Measurements from ENCODE around the gene NOP58. TPM values are rescaled to one million over a fixed set of nuclear protein-coding genes. Genes with fewer than 3 reads are reported as not detected.
"Not testable (repeated sequence)": the region's sequence is repeated elsewhere in the genome, so short reads cannot be mapped to it uniquely, and the experiment has no call there.

NOP58 gene, protein sequence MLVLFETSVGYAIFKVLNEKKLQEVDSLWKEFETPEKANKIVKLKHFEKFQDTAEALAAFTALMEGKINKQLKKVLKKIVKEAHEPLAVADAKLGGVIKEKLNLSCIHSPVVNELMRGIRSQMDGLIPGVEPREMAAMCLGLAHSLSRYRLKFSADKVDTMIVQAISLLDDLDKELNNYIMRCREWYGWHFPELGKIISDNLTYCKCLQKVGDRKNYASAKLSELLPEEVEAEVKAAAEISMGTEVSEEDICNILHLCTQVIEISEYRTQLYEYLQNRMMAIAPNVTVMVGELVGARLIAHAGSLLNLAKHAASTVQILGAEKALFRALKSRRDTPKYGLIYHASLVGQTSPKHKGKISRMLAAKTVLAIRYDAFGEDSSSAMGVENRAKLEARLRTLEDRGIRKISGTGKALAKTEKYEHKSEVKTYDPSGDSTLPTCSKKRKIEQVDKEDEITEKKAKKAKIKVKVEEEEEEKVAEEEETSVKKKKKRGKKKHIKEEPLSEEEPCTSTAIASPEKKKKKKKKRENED
- 100 to 1,000 TPM in 4 of 5 donors, 10 to 100 TPM in 1; 91.6 to 120 (median 112) TPM for polyA plus RNA-seq (ENCODE audit: insufficient read depth in 1 of 5, insufficient read length in 5 of 5, low replicate concordance in 1 of 5)
- long read RNA-seq, donor 1, transcript NOP58-206 (4 exons, 599 nt): major isoform, 12 of 92 reads
- long read RNA-seq, donor 1, transcript NOP58-201 (15 exons, 2,046 nt): minor isoform, 7 of 92 reads
- long read RNA-seq, donor 1, partial matches to known transcripts: 70 of 92 reads
- long read RNA-seq, donor 1, other reads (novel, unspliced or antisense): 0 of 92 reads
- long read RNA-seq, donor 2, partial matches to known transcripts: 17 of 25 reads
- long read RNA-seq, donor 2, other reads (novel, unspliced or antisense): 0 of 25 reads
- long read RNA-seq, donor 3, transcript NOP58-206 (4 exons, 599 nt): major isoform, 19 of 74 reads
- long read RNA-seq, donor 3, partial matches to known transcripts: 49 of 74 reads
- long read RNA-seq, donor 3, other reads (novel, unspliced or antisense): 0 of 74 reads
- long read RNA-seq, donor 4, transcript NOP58-206 (4 exons, 599 nt): major isoform, 8 of 43 reads
- long read RNA-seq, donor 4, partial matches to known transcripts: 30 of 43 reads
- long read RNA-seq, donor 4, other reads (novel, unspliced or antisense): 0 of 43 reads
- long read RNA-seq, donor 5, transcript NOP58-206 (4 exons, 599 nt): major isoform, 15 of 66 reads
- long read RNA-seq, donor 5, transcript NOP58-201 (15 exons, 2,046 nt): minor isoform, 8 of 66 reads
- long read RNA-seq, donor 5, partial matches to known transcripts: 41 of 66 reads
- long read RNA-seq, donor 5, other reads (novel, unspliced or antisense): 0 of 66 reads
- long read RNA-seq, donor 6, transcript NOP58-206 (4 exons, 599 nt): major isoform, 21 of 94 reads
- long read RNA-seq, donor 6, partial matches to known transcripts: 65 of 94 reads
- long read RNA-seq, donor 6, other reads (novel, unspliced or antisense): 0 of 94 reads
- long read RNA-seq, donor 7, transcript NOP58-201 (15 exons, 2,046 nt): minor isoform, 14 of 58 reads
- long read RNA-seq, donor 7, transcript NOP58-206 (4 exons, 599 nt): major isoform, 16 of 58 reads
- long read RNA-seq, donor 7, partial matches to known transcripts: 26 of 58 reads
- long read RNA-seq, donor 7, other reads (novel, unspliced or antisense): 0 of 58 reads
- long read RNA-seq, donor 8, transcript NOP58-206 (4 exons, 599 nt): major isoform, 5 of 10 reads
- long read RNA-seq, donor 8, partial matches to known transcripts: 0 of 10 reads
- long read RNA-seq, donor 8, other reads (novel, unspliced or antisense): 0 of 10 reads

DNA sequence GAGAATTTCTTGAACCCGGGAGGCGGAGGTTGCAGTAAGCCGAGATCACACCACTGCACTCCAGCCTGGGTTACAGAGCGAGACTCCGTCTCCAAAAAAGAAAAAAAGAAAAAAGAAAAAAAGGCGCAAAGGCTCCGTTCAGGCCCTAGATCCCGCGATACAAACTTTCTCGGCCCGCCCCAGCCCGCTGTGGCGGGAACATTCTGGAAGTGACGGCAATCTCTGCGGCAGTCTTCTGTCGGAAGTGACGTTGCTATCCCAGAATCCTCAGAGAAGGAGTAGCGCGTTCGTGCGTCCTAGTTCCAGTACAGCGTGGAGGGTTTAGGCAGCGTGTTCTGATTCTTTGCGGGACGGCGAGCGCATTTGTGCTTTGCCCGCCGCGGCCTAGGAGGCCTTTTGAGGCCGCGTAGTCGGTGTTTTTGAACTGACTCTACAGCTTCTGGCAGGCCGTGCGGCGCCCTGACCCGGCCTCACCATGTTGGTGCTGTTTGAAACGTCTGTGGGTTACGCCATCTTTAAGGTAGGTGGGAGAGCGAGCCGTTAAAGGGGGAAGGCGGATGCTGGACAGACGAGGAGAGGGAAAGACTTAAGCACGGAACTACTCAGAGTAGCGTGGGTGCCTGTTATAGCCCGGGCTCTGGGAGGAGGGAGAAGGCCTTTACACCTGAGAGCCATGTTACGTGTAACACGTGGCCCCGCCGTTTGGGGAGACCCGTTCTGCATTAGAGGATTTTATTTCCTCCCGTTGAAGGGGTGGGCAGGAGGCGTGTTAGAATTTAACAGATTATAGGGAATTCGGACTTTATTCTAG is at the start of gene NOP58:
TSS of gene NOP58 (plus strand) at position 297 of the 811 bp plus-strand sequence. CDS start at position 476, 179 bp downstream.
- DNase-seq: peak; percentile 94 to 96

DNA sequence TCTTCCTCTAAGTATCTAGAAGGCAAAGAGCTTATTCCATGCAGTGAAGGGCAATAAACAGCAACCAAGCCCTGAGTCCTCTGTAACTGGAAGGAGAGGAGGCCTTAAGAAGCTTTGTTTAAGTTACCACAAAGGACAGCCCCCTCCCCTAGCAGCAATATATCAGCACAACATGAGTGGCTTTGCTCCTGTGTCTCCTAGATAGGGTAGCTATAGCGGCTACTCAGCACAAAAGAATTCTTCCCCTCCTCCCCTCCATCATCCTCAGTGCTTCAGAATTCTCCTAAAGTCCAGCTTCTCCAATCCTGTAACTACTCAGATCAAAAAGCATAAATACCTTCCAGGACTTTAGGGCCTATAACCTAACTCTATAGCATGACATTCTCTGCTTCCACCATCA is 43.7 kb upstream of the NOP58 start:
- no peak for DNase-seq

DNA sequence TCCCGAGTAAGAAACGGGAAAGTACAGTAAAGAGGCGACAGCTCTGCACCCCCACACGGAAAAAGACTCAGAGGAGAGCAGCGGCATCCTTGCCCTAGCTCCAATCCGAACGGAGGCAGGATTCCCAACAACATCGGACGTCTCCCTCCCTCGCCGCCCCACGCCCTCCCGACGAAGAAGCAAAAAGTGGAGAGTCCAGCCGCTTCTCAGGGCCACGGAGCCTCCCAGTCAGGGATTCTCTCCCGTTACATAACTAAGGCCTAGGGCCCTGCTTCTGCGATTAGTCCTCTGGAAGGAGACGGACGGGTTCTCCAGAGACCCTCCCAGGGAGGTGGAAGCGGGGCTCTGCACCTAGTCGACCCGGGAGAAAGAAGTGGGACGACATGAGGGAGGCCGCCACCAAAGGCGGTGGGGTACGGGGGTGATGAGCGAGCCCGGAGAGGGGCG is 27.8 kb upstream of the NOP58 start:
- peak; percentile 36 to 40 for DNase-seq

DNA sequence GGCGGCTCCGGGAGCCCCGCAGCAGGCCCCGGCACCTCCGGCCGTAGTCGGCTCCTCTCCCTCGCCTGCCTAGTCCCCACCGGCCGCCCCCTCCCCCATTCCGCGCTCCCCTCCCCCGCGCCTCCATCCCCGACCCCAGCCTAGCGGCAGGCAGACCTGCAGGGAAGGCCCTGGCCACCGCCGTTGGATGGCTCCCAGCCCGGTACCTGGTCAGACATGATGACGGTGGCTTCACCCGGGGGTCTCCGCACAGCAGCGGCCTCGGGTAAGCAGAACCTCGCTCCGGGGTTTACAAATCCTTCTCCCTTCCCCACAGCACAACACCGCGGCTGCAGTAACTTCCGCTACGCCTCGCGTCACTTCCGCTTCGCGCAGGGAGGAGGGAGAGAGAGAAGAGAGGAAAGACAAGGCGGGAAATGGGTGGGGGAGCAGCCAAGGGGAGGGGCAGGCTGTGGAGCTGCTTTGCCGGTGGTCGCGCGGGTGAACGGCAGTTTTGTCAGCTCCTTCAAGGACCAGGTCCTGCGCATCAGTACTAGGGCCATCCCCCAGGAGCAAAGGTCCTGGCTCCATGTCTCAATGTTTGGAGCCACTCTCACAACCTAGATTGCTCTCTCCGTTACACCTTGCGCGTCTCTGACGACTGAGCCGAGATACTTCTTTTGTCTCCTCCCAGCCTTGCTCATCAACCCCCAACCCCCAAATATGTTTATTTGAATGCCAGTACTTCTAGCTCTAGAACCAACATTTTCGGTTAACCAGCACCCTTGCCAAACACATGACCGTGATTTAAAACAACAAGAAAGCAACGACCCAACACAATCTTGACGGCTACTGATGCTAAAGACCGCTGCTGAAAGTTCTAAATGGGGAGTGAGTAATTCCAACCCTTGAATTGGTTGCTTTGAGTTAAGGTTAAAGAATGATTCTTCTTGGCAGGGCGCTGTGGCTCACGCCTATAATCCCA is 27.0 kb upstream of the NOP58 start, which contains the start of gene SUMO1:
TSS of gene SUMO1 (minus strand) at position 364 of the 964 bp plus-strand sequence. CDS start at position 218, 146 bp downstream.
- DNase-seq: peak; percentile 91 to 94

DNA sequence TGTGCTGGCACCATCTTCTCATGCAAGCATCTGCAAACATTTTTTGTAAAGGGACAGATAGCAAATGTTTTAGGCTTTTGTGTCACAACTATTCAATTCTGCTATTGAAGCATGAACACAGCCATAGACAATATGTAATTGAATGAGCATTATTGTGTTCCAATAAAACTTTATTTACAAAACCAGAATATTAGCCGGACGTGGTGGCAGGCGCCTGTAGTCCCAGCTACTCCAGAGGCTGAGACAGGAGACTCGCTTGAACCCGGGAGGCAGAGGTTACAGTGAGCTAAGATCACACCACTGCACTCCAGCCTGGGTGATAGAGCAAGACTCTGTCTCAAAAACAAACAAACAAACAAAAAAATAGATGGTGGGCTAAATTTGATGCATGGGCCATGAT is 17.9 kb upstream of the NOP58 start:
- DNase-seq: not testable (repeated sequence)

DNA sequence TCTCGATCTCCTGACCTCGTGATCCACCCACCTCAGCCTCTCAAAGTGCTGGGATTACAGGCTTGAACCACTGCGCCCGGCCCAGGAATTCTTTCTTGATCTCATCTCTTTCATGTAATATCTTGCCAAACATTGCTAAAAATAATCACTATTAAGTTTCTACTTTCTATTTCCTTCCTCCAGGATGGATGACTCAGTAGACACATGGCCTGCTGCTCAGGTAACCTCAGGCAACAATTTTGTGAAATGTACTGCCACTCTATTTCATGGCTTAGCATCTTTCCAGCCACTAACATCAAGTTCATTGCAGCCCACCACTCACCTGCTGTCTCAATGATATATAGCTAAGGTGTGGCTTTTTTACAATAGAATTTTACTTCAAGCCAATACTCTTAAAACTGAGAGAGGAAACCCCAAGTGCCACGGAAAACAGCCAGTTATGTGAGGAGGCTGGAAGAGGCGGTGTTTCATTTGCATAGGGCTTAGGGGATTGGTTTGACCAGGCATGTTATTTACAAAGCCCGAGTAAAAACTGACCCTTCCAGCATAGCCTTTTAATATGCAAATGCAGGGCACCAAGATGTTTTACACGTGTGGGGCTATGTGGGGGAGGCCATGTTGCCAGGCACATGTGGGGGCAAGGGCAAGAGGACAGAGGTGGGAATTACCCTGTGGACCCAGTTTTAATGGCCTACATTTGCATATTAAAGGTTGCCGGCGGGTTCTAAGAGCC is 15.9 kb upstream of the NOP58 start:
- DNase-seq: no peak

DNA sequence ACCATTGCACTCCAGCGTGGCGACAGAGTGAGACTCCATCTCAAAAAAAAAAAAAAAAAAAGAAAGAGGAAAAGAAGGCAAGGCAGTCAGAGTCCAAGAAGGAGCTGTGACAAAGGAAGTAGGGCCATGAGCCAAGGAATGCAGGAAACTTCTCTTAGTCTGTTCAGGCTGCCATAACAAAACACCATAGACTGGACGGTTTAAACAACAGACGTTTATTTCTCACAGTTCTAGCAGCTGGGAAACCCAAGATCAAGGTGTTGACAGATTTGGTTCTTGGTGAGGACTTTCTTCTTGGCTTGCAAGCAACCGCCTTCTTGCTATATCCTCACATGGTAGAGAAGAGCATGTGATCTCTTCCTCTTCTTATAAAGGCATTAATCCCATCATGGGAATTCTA is 14.1 kb upstream of the NOP58 start:
- DNase-seq: no peak

DNA sequence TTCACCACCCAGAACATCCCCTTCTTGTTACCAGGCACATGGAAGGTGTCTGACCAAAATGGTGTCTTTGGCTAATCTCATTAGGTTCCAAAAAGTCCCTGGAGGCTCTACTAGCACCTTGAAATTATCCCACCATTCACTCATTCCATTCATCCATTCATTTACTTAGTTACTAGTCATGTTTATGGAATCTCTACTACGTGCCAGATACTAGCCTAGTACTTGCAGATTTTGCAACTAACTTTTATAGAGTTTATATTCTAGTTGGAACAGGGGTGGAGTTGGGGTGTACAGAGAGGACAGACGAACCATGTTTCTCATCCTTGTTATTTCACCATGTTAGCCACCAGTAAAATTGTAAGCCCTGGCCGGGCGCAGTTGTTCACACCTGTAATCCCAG is 4.0 kb upstream of the NOP58 start:
- DNase-seq: no peak

DNA sequence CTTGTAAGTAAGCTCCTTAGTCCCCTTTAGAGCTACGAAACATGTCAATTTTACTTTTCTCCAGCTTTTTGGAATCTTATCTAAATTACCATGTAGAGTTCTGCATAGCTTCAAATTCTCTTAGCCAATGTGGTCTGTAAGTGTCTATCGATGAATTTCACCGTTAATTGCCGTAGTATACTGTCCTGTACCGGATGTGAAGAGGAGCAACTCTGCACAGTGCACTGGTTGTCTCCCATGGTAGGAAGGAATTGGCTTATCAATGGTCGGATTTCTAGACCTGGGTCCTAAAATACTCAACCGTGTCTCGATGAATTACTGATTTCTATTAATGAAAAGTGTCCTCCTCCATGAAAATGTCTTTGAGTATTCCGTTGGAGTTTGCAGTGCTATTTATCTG is 1.9 kb downstream of the NOP58 start:
- no peak for DNase-seq

DNA sequence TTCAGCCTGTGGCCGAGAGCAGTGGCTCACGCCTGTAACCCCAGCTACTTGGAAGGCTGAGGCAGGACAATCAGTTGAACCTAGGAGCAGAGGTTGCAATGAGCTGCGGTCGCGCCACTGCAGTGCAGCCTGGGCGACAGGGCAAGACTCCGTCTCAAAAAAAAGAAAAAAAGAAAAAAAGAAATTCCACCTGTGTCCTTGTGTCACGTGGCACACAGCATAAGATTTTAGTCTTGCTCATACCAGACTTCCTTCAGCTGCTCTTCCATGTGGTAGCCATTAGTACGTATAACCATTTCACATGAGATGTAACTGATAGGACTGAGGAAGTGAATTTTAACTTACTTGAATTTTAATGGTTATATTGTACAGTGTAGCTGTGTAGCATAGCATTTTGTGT is 4.0 kb downstream of the NOP58 start:
- no peak for DNase-seq

DNA sequence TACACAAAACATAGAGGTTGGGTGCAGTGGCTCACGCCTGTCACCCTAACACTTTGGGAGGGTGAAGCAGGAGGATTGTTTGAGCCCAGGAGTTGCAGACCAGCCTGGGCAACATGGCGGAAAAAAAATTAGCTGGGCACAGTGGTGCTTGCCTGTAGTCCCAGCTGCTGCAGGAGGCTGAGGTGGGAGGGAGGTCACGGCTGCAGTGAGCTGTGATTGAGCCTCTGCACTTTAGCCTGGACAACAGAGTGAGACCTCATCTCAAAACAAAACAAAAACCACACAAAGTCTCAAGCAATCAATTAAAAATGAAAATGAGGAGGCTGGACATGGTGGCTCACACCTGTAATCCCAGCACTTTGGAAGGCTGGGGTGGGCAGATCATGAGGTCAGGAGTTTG is 4.9 kb downstream of the NOP58 start:
- DNase-seq: no peak

DNA sequence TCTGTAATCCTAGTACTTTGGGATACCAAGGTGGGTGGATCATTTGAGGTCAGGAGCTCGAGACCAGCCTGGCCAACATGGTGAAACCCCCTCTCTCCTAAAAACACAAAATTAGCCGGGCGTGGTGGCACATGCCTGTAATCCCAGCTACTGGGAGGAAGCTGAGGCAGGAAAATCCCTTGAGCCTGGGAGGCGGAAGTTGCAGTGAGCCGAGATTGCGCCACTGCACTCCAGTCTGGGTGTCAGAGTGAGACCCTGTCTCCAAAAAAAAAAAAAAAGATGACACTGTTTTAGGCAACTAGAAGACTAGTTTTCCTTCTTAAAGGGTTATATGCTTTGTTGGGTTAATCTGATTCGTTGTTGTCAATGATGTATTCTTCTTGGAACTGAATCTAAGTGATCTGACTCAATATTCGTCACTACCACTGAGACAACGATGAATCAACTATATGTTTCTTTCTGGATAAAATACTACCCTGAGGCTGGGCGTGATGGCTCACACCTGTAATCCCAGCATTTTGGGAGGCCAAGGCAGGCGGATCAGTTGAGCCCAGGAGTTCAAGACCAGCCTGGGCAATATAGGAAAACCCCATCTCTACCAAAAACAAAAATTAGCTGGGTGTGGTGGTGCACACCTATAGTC is 10.6 kb downstream of the NOP58 start:
- DNase-seq: not testable (repeated sequence)

DNA sequence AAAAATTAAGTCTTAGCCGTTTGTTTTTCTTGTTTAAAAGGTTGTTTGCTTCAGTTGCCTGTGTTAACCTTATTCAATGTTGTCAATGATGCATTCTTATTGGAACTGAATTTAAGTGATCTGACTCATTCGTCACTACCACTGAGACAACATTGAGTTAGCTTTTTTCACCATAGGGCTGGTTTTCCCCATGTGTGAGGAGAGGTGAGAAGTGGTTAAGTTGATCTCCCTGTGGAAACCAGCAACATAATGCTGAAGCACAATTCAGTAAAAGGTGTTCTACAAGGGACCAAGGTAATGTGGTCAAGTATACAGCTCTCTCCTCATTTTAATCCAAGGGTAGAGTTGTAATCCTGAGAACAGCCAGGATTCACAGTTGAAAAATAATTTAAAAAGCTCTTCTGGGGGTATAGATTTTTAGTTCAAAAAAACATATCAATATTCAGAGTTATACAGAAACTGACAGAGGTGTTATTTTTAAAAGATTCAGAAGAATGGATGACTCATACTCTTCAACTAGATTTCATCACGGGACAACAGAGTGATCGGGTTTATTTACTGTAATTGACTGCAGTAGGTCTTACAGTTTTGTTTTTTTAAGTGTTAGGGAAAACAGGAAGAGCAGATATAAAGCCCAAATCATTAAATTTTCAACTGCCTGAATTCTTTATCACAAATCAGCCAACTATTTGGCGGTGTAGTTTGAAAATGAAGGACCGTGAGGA is 12.6 kb downstream of the NOP58 start:
- no peak for DNase-seq

DNA sequence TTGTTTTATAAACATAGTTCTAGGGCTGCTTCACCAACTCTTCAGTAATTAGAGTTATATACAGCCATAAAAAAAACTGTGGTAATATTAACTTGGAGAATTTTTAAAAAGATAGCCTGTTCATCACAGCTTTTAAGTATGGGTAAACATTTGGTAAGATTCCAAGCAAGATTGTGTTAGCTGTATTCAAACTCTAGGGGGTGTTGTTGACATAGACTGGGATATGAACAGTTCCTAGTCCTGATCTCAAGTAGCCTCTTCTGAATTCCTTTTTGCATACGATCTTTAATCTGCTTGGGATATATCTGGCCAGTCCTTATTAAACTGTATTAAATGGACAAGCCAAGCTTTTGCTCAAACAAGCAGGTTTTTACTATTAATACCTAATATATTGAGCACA is 13.4 kb downstream of the NOP58 start:
- peak in 1 of 2 donors; percentile 31 for DNase-seq

DNA sequence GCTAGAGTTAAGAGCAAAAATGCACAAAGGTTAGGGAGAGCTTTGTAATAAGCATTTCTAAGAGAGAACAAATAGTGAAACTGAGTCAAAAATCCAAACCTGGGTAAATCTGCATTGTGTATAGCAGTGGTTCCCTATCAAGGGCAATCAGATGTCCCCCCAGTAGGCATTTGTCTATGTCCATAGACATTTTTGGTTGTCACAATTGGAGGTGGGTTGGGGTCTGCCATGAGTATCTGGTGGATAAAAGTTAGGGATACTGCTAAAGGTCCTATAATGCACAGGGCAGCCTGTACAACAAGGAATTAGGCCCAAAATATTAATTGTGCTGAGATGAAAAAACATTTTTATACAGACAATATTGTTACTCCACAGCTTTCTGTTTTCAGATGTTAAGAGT is 21.0 kb downstream of the NOP58 start:
- DNase-seq: no peak

Data from right lung (tissue), 10 donors.